Epithelial cell of esophagus (primary cell): Measurements from ENCODE around the gene FBXO27.

Experiments
- DNase-seq: peaks from one replicate; pipeline ENCODE4 v3.0.0; 2010; ENCODE audit warnings: low read depth
- H3K4me3 ChIP-seq: 2 replicates; pipeline ENCODE4 v1.5.1; 2011; ENCODE audit warnings: mild to moderate bottlenecking, low read length, control low read depth
- CTCF ChIP-seq: IDR thresholded peaks from 2 replicates; pipeline ENCODE4 v1.5.1; 2011; ENCODE audit warnings: low read depth, mild to moderate bottlenecking, low read length, control low read depth, inconsistent platforms; ENCODE audit not compliant: insufficient read depth; ENCODE audit errors: missing control alignments

Gene FBXO27

GRCh38 chr19:39038098-39038497 is 5.7 kb upstream of the FBXO27 start:
- peak; percentile 48 for TF ChIP-seq CTCF
- DNase-seq, result peak; percentile 75
- H3K4me3 ChIP-seq, result no peak overlapping the region

- no peak for DNase-seq
- H3K4me3 ChIP-seq, result no peak overlapping the region
- TF ChIP-seq CTCF, result no peak
Observed at GRCh38 chr19:39037194-39037593, 4.8 kb upstream of the FBXO27 start.

- H3K4me3 ChIP-seq, result no peak overlapping the region
- TF ChIP-seq CTCF, result no peak
- DNase-seq, result no peak
Observed at GRCh38 chr19:39036581-39036980, 4.2 kb upstream of the FBXO27 start.

- TF ChIP-seq CTCF, result no peak
- H3K4me3 ChIP-seq, result peak overlapping the region; percentile 59
- DNase-seq, result peak; percentile 96
Observed at GRCh38 chr19:39031368-39032062, 834 bp downstream of the FBXO27 start.

GRCh38 chr19:39030854-39031367 is 1.4 kb downstream of the FBXO27 start:
- H3K4me3 ChIP-seq, result peak overlapping the region; percentile 59
- DNase-seq, result no peak

GRCh38 chr19:39024875-39025641 is 7.3 kb downstream of the FBXO27 start:
- no peak for DNase-seq
- no peak for TF ChIP-seq CTCF
- no peak overlapping the region for H3K4me3 ChIP-seq

More at GRCh38 chr19:39030854-39031367, 1.4 kb downstream of the FBXO27 start:
- no peak for TF ChIP-seq CTCF
